ENCODE measurements around the gene RNF151.
"Not testable (repeated sequence)": the region's sequence is repeated elsewhere in the genome, so short reads cannot be mapped to it uniquely, and the experiment has no call there.

RNF151 gene

GRCh38 chr16:1939833-1940232 lies 26.8 kb upstream of the RNF151 start:
- DNase-seq (ENCODE audit: low read depth), result not testable (repeated sequence)

- DNase-seq (ENCODE audit: low read depth), result no peak
These were observed 26.1 kb upstream of the RNF151 start for GRCh38 chr16:1940273-1941161.

- no peak for DNase-seq (ENCODE audit: low read depth)
These were observed 25.3 kb upstream of the RNF151 start for GRCh38 chr16:1941162-1942046.

GRCh38 chr16:1942047-1942809 lies 24.4 kb upstream of the RNF151 start:
- no peak for DNase-seq (ENCODE audit: low read depth)

GRCh38 chr16:1942810-1943726 lies 23.6 kb upstream of the RNF151 start, which contains the start of gene MSRB1:
Gene MSRB1, minus strand, starts transcription at chr16:1943199. Its CDS starts 43 bp downstream, at chr16:1943156.
- DNase-seq (ENCODE audit: low read depth), result peak; percentile 71

- DNase-seq (ENCODE audit: low read depth), result no peak
These were observed 21.9 kb upstream of the RNF151 start for GRCh38 chr16:1944612-1945199.

GRCh38 chr16:1945559-1946391 lies 20.9 kb upstream of the RNF151 start:
- no peak for DNase-seq (ENCODE audit: low read depth)

- DNase-seq (ENCODE audit: low read depth), result no peak
These were observed 19.9 kb upstream of the RNF151 start for GRCh38 chr16:1946495-1947368.

- DNase-seq (ENCODE audit: low read depth), result no peak
These were observed 19.3 kb upstream of the RNF151 start for GRCh38 chr16:1947369-1947670.

- no peak for DNase-seq (ENCODE audit: low read depth)
These were observed 17.1 kb upstream of the RNF151 start for GRCh38 chr16:1949507-1949906.

GRCh38 chr16:1950047-1950446 lies 16.6 kb upstream of the RNF151 start:
- no peak for DNase-seq (ENCODE audit: low read depth)

- DNase-seq (ENCODE audit: low read depth), result no peak
These were observed 16.1 kb upstream of the RNF151 start for GRCh38 chr16:1950559-1950958.

- no peak for DNase-seq (ENCODE audit: low read depth)
These were observed 12.9 kb upstream of the RNF151 start for GRCh38 chr16:1953734-1954133.

GRCh38 chr16:1957434-1958142 lies 9.1 kb upstream of the RNF151 start:
- DNase-seq (ENCODE audit: low read depth), result not testable (repeated sequence)

GRCh38 chr16:1958143-1958491 lies 8.5 kb upstream of the RNF151 start:
- DNase-seq (ENCODE audit: low read depth), result not testable (repeated sequence)

- DNase-seq (ENCODE audit: low read depth), result no peak
These were observed 7.9 kb upstream of the RNF151 start for GRCh38 chr16:1958715-1959268.

- peak; percentile 56 for DNase-seq (ENCODE audit: low read depth)
These were observed 7.2 kb upstream of the RNF151 start, which contains the start of gene NDUFB10 for GRCh38 chr16:1959269-1960039. Gene NDUFB10, plus strand, starts transcription at chr16:1959538. Its CDS starts 87 bp downstream, at chr16:1959625.
